ENCODE results near the gene SPO11.
A peak's percentile ranks its signal among the peaks of the same experiment; 100 is the strongest.

SPO11 gene

DNA sequence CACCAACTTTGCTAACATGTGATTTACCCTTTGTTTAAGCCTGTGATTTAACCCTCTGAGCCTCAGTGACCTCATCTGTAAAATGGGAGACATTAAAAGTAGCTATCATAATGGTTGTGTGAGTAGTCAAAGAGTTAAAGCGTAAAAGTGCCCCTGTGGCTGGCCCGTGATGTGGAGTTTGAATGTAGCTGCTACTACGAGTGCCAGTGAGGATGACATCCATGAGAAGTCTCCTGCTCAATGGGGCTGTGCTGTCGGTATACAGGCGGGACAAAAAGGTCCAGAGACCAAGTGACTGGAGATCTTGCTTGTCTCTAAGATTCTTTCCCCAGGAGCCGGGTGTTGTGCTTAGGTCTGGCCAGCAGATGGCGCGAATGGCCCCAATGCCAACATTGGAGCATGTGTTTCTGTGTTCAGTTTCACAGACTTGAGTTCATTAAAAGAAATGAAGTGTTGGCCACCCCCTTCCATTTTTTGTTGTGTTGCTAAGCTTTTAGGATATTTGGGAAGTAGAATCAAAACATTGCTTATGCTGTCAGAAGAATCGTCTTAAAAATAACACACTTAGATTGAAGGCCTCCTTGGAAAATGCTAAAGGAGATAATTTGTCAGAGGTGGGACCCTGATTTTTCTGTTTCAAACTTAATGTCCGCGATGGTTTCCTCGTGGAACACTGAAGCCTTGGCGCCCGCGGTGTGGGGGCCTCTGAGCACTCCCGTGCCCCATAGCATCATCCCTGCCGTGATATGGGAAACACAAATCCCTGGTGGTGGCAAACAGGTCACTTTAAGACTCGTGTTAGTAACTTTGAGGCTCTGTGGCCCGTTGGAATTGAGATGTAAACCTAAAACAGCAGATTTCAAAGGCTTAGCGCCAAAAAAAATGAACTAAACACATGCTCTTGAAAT, 52.2 kb downstream of the SPO11 start:
- ChIA-PET POLR2A (no interaction called here), CTCF (interaction anchor here (0.6 to 5.3 kb wide), 26 partner anchors 8 to 214 kb away, joined by 3 to 38 read pairs (median 4); partner anchors contain the start of gene RBM38)
- TF ChIP-seq, protein P1, sequence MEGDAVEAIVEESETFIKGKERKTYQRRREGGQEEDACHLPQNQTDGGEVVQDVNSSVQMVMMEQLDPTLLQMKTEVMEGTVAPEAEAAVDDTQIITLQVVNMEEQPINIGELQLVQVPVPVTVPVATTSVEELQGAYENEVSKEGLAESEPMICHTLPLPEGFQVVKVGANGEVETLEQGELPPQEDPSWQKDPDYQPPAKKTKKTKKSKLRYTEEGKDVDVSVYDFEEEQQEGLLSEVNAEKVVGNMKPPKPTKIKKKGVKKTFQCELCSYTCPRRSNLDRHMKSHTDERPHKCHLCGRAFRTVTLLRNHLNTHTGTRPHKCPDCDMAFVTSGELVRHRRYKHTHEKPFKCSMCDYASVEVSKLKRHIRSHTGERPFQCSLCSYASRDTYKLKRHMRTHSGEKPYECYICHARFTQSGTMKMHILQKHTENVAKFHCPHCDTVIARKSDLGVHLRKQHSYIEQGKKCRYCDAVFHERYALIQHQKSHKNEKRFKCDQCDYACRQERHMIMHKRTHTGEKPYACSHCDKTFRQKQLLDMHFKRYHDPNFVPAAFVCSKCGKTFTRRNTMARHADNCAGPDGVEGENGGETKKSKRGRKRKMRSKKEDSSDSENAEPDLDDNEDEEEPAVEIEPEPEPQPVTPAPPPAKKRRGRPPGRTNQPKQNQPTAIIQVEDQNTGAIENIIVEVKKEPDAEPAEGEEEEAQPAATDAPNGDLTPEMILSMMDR (IDR thresholded peaks at IDR 0.05; ENCODE audit: control extremely low read depth, extremely low read depth, low read depth, missing control alignments): peak; percentile 85
- DNase-seq (ENCODE audit: extremely low spot score): peak; percentile 87

DNA sequence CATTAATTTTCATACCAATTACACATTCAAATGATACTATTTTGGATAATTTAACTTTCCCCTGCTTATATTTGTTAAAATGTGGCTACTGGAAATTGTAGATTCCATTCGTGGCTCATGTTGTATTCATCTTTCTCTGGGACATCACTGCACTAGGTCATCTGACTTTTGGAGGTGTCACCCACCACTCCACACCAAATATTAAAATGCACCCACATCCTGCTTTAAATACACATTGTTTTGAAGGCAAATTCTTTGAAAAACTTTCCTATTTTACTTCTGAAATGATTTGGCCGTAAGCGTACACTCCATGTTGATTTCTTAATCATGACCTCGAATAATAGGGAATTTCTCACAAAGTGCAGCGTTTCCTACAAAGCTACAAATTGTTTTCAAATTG, 52.9 kb downstream of the SPO11 start:
- TF ChIP-seq, protein P1 (IDR thresholded peaks at IDR 0.05; ENCODE audit: control extremely low read depth, extremely low read depth, low read depth, missing control alignments): no peak
- POLR2A ChIA-PET: no interaction called here
- DNase-seq (ENCODE audit: extremely low spot score): no peak
- CTCF ChIA-PET: interaction anchor here (0.8 to 5.3 kb wide), 15 partner anchors 8 to 126 kb away, joined by 3 to 38 read pairs (median 7); partner anchors contain the start of gene RBM38

DNA sequence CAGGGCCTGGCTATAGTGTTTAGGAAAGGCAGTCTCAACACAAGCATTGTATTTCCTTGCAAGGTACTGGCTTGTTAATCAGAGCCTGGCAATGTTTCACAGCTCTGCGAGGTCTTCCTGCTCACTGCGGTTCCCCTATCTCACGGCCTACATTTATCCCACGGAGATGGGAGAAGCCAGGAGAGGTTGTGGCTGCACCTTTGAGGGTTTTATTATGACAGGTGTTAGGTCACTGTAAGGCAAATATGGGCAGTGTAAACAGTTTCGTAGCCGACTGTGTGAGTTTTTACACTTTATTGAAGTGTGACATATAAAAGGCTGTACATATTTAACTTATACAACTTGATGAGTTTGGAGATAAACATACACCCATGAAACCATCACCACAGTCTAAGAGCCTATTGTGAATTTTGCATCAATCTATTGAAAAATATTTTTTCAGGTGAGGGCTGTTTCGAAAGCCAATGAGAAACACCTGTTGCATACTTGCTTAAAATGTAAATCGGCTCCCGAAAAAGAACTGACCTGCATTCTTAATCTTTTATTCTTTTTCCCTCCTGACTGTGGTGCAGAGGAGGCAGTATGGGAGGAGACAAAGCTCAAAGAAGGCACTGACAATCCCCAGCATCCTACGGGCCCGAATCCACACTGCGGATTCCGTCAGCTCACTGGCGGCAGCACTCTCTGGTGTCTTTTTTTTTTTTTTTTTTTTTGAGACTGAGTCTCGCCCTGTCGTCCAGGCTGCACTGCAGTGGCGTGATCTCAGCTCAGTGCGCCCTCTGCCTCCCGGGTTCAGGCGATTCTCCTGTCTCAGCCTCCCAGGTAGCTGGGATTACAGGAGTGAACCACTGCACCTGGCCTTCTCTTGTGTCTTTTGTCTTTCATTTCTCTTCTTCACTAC, 54.1 kb downstream of the SPO11 start:
- DNase-seq (ENCODE audit: extremely low spot score): no peak
- ChIA-PET POLR2A (interaction anchor here (0.6 kb wide), 1 partner anchor 30 kb away, joined by 5 read pairs; no protein-coding TSS in a partner anchor), CTCF (interaction anchor here (0.8 to 5.3 kb wide), 6 partner anchors 14 to 112 kb away, joined by 3 to 38 read pairs (median 6); no protein-coding TSS in a partner anchor)
- TF ChIP-seq, protein P1 (IDR thresholded peaks at IDR 0.05; ENCODE audit: control extremely low read depth, extremely low read depth, low read depth, missing control alignments): no peak

DNA sequence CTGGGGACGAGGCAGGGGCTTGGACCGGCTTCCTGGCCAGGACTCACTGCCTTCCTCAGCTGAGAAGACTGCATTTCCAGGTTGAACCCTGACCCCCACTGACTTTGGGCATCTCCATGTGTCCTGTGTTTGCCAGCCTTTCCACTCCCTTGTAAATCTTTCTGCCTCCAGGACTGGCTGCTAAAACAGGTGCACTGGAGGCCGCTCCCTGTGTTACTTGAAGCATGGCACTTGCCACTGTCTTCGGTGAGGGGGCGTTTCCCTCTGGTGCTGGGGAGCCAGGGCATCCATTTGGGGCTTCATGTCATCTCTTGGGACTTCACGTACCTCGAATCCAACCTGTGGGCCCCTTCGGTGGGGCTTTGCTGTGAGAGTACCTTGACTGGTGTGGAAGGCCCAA, 54.9 kb downstream of the SPO11 start:
- ChIA-PET POLR2A (no interaction called here), CTCF (interaction anchor here (1.3 to 1.7 kb wide), 3 partner anchors 15 to 111 kb away, joined by 4 to 7 read pairs (median 4); no protein-coding TSS in a partner anchor)
- TF ChIP-seq, protein P1 (IDR thresholded peaks at IDR 0.05; ENCODE audit: control extremely low read depth, extremely low read depth, low read depth, missing control alignments): no peak
- no peak for DNase-seq (ENCODE audit: extremely low spot score)

DNA sequence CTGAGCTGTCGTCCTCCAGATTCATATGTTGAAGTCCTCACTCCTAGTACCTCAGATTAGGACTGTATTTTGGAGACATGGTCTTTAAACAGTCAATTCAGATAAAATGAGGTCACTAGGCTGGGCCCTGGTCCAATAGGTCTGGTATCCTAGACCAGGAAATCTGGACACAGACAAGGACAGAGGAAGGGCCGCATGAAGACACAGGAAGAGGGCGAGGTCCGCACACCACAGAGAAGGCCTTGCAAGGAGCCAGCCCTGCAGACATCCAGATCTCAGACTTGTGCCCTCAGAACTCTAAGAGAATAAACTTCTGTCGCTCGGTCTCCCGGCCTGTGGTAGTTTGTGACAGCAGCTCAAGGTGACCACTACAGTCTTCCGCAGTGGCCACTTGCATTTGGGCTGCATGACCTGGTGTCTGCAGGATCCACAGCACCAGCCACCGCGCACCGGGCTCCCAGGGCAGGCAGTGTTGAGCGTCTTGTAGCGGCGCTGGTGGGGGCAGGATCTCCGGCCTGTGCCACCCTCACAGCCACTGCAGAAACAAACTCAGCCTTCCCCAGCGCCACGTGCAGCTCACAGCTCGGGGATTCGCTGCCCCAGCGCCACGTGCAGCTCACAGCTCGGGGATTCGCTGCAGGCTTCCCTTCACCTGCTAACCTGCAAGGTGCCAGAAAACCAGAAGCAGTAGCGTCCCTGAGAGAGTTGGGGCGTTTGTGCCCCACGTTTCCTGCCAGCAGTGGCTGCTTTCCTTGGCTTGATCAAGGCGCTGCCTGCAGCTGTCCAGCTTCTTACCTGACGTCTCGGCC, 55.6 kb downstream of the SPO11 start:
- ChIA-PET POLR2A (no interaction called here), CTCF (interaction anchor here (1.0 to 5.4 kb wide), 3 partner anchors 109 to 114 kb away, joined by 3 to 17 read pairs (median 4); no protein-coding TSS in a partner anchor)
- TF ChIP-seq, protein P1 (IDR thresholded peaks at IDR 0.05; ENCODE audit: control extremely low read depth, extremely low read depth, low read depth, missing control alignments): no peak
- no peak for DNase-seq (ENCODE audit: extremely low spot score)

All from GM10248 (cell line).